Measurements from ENCODE around the gene GPRIN1. TPM values are rescaled to one million over a fixed set of nuclear protein-coding genes. Genes with fewer than 3 reads are reported as not detected.

The GPRIN1 gene
- polyA plus RNA-seq, 1 experiment = 4.0 TPM

DNA sequence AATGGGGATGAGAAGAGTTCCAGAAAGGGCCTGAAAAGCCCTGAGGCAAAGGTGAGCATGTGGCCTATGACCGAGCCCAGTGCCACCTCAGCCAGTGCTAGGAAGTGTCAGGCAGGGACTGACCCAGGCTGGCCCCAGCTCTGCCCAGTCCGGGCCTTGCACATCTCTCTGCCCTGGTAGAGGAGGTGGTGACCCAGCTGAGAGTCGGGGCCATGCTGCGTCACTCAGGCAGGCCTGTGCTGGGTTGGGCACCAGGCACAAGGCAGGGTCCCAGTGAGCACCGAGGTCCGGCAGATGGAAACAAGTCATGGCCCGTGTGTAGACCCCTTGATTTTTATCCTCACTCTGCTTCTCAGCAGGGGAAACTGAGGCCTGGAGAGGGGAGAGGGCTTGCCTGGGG is 60.1 kb downstream of the GPRIN1 start:
- ChIA-PET CTCF (interaction anchor here (0.6 kb wide), 1 partner anchor 231 kb away, joined by 3 read pairs; no protein-coding TSS in a partner anchor), POLR2A (no interaction called here)
- TF ChIP-seq, protein P1, sequence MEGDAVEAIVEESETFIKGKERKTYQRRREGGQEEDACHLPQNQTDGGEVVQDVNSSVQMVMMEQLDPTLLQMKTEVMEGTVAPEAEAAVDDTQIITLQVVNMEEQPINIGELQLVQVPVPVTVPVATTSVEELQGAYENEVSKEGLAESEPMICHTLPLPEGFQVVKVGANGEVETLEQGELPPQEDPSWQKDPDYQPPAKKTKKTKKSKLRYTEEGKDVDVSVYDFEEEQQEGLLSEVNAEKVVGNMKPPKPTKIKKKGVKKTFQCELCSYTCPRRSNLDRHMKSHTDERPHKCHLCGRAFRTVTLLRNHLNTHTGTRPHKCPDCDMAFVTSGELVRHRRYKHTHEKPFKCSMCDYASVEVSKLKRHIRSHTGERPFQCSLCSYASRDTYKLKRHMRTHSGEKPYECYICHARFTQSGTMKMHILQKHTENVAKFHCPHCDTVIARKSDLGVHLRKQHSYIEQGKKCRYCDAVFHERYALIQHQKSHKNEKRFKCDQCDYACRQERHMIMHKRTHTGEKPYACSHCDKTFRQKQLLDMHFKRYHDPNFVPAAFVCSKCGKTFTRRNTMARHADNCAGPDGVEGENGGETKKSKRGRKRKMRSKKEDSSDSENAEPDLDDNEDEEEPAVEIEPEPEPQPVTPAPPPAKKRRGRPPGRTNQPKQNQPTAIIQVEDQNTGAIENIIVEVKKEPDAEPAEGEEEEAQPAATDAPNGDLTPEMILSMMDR (IDR thresholded peaks at IDR 0.05; ENCODE audit: low read depth, low read length) = no peak
- H3K4me3 ChIP-seq (ENCODE audit: low read depth, low read length) = no peak overlapping the region
- peaks cover 13% of the 10 kb centered on the region for H3K27me3 ChIP-seq (ENCODE audit: control insufficient read depth, insufficient read depth, low read length)
- no peaks in the 10 kb centered on the region; the same call in 1 of the 2 replicates for H3K9me3 ChIP-seq (ENCODE audit: control insufficient read depth, insufficient read depth, low read length)
- H3K27ac ChIP-seq (ENCODE audit: low read depth, low read length) = no peak overlapping the region
- no peak for DNase-seq (ENCODE audit: low read depth, low spot score)

DNA sequence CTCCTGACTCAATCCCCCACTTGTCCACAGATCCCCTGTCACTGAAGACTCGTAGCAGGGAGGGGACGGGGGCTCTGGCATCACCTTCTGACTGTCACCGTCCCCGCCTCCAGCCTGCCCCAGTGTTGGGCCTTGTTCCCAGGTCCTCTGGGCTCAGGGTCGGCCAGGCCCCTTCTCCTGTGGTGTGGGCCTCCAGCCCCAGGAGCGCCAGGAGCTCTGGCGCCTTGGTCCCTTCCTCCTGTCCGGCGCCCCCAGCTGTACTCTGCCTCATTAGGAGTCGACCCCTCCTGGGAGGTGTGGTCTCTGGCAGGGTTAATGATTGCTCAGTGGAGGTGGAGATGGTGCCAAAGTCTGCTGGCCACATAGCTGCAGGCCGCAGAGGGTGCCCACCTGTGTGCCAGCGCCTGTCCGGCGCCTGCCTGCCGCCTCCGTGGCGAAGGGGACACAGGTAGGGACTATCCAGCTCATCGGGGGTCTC is 61.0 kb downstream of the GPRIN1 start, which contains the start of gene CDHR2:
CDHR2 (plus strand) TSS at position 376 of the 478 bp plus-strand sequence. CDS start 16,011 bp downstream, outside the sequence.
- H3K9me3 ChIP-seq (ENCODE audit: control insufficient read depth, insufficient read depth, low read length) = no peaks in the 10 kb centered on the region; the same call in 1 of the 2 replicates
- ChIA-PET POLR2A (no interaction called here), CTCF (interaction anchor here (0.6 kb wide), 1 partner anchor 230 kb away, joined by 3 read pairs; no protein-coding TSS in a partner anchor)
- DNase-seq (ENCODE audit: low read depth, low spot score) = no peak
- H3K4me3 ChIP-seq (ENCODE audit: low read depth, low read length) = no peak within 1 kb of the TSS
- TF ChIP-seq, protein P1 (IDR thresholded peaks at IDR 0.05; ENCODE audit: low read depth, low read length) = no peak
- H3K27ac ChIP-seq (ENCODE audit: low read depth, low read length) = no peak within 1 kb of the TSS
- peaks cover 13% of the 10 kb centered on the region for H3K27me3 ChIP-seq (ENCODE audit: control insufficient read depth, insufficient read depth, low read length)

DNA sequence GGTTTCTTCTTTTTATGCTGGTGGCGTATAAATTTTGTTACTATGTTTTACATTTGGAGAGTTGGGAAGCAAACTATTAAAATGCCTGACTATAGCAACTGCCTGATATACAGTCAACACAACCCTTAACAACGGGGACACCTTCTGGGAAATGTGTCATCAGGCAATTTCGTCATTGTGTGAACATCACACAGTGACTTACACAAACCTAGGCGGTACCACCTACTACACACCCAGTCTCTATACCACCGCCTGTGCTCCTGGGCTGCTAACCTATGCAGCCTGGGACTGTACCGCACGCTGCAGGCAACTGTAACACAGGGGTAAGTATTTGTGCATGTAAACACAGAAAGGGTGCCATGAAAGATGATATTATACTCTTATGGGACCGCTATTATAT is 62.2 kb downstream of the GPRIN1 start:
- ChIA-PET CTCF (interaction anchor here (1.1 kb wide), 1 partner anchor 100 kb away, joined by 4 read pairs; no protein-coding TSS in a partner anchor), POLR2A (no interaction called here)
- Histone ChIP-seq H3K4me3 (ENCODE audit: low read depth, low read length) (no peak overlapping the region), H3K27me3 (ENCODE audit: control insufficient read depth, insufficient read depth, low read length) (peaks cover 7% of the 10 kb centered on the region), H3K27ac (ENCODE audit: low read depth, low read length) (no peak overlapping the region), H3K9me3 (ENCODE audit: control insufficient read depth, insufficient read depth, low read length) (no peaks in the 10 kb centered on the region; the same call in 1 of the 2 replicates)
- no peak for DNase-seq (ENCODE audit: low read depth, low spot score)
- TF ChIP-seq, protein P1 (IDR thresholded peaks at IDR 0.05; ENCODE audit: low read depth, low read length) = no peak

Small RNA genes within 50 kb of the gene (small RNA-seq; reads per million reads assigned to genes)
- gene MIR4281 (ENCODE audit: insufficient read length, low read depth) (not detected), gene RF00019 (ENCODE audit: insufficient read length, low read depth) (not detected), gene RN7SL684P (ENCODE audit: insufficient read length, low read depth) (not detected)

Other genes starting within 250 kb of the GPRIN1 start
- gene KIAA1191, start 248.4 kb downstream of the GPRIN1 start, polyA plus RNA-seq (2011; rRNA removed) = 98.3 and 113 TPM in 2 replicates
- gene ARL10, start 244.7 kb downstream of the GPRIN1 start, polyA plus RNA-seq (2011; rRNA removed) = 5.4 and 6.6 TPM in 2 replicates
- gene NOP16, start 221.6 kb downstream of the GPRIN1 start, polyA plus RNA-seq (2011; rRNA removed) = 29.3 and 29.4 TPM in 2 replicates
- gene HIGD2A, start 221.4 kb downstream of the GPRIN1 start, polyA plus RNA-seq (2011; rRNA removed) = 71.4 and 89.8 TPM in 2 replicates
- gene CLTB, start 193.6 kb downstream of the GPRIN1 start, polyA plus RNA-seq (2011; rRNA removed) = 66.2 and 67.3 TPM in 2 replicates
- gene FAF2, start 161.8 kb downstream of the GPRIN1 start, polyA plus RNA-seq (2011; rRNA removed) = 57.1 and 68.7 TPM in 2 replicates
- gene RNF44, start 72.8 kb downstream of the GPRIN1 start, polyA plus RNA-seq (2011; rRNA removed) = 4.0 and 4.5 TPM in 2 replicates
- not detected in 2 replicates for gene CDHR2, start 60.8 kb downstream of the GPRIN1 start, polyA plus RNA-seq (2011; rRNA removed)
- 0.17 and 0.20 TPM in 2 replicates for gene SNCB, start 20.4 kb upstream of the GPRIN1 start, polyA plus RNA-seq (2011; rRNA removed)
- not detected in 2 replicates for gene EIF4E1B, start 20.5 kb upstream of the GPRIN1 start, polyA plus RNA-seq (2011; rRNA removed)
- gene TSPAN17, start 37.3 kb upstream of the GPRIN1 start, polyA plus RNA-seq (2011; rRNA removed) = 40.9 and 44.3 TPM in 2 replicates
- not detected in 2 replicates for gene UNC5A, start 200.4 kb upstream of the GPRIN1 start, polyA plus RNA-seq (2011; rRNA removed)

Measured in AG04450 (cell line).